Inferior parietal cortex (tissue), 1 donor: ENCODE data around the gene POU2AF3.
"Not testable (repeated sequence)": the region's sequence is repeated elsewhere in the genome, so short reads cannot be mapped to it uniquely, and the experiment has no call there.

Source experiments
- DNase-seq: peaks from one replicate; pipeline ENCODE4 v3.0.0-alpha.2; 2016; ENCODE audit errors: extremely low spot score

The POU2AF3 gene

GRCh38 chr11:111301004-111301841 lies 2.9 kb downstream of the POU2AF3 start:
- no peak for DNase-seq

GRCh38 chr11:111301842-111302118 lies 3.4 kb downstream of the POU2AF3 start:
- no peak for DNase-seq

- DNase-seq, result no peak
These were observed 4.0 kb downstream of the POU2AF3 start for GRCh38 chr11:111302298-111302697.

DNA sequence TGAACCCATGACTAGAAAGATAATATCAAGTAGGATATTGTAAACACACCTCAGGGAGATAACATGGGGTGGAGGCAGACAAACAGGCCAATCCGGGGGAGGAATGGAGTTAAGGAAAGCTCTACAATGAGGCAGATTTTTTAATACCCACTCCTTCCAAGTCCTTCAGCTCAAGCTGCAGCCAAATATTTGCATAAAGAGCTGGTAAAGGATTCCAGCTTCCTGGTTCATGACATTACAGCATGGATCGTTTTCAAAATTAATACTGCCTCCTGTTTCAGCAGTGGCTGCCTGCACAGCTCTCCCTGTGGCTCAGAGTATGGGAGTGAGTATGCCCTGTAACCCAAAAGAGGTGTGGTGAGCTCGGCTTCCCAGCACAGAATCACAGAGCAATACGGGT lies 5.1 kb downstream of the POU2AF3 start:
- DNase-seq, result no peak

DNA sequence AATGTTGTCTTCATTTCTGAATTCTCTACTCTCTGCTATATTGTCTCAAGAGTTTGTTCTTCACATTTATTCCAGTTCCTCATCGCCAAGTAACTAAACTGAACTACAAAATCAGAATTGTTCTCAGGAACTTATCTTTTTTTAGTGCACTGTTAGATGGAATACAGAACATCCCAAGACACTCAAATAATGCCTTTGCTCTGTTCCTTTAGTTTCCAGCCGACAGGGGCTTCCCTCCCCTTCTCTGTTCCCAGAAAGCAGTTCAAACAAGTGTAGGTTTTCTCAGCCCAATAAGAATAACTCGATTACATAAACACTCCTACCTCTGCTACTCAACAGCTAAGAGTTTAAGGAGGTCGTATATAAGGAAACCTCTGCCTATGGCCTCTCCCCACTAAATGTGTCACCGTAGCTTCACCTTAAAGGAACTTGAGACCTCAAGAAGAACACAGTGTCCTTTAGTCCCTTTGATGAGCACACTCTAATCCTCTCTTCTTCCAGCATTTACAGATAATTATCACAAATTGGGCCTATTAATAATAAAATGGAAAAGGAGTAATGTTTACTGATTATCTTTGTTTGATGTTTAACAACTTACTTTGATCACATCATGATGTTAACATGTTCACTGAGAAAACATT lies 6.9 kb downstream of the POU2AF3 start:
- no peak for DNase-seq

DNA sequence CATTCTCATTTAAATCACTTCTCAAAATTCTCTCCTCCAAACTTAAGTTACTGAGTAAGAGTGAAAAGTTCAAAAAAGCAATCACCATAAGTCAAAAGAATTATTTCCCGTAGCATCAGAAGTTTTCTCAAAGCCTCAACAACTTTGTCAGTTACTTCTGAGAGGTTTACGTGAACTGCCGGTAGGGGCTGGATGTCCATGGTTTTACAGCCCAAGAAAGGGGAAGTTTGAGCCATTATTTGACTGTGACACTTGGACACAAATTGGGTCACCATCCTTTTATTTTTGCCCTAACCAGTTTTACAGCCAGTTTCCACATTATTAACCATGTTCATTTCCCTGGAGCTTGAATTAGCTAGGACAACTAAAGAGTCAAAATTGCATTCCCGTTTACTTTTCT lies 7.5 kb downstream of the POU2AF3 start:
- no peak for DNase-seq

DNA sequence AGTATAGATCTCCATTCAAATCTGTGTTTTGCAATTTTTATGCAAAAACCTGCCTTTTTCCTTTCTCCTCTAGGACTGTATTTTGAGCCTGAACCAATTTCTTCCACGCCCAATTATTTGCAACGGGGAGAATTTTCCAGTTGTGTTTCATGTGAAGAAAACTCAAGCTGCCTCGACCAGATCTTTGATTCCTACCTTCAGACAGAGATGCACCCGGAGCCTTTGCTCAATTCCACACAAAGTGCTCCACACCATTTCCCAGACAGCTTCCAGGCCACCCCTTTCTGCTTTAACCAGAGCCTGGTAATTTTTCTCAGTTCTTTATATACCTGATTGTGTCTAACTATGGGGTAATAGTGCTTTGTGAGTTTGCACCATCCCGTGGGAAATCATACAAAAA lies 8.0 kb downstream of the POU2AF3 start:
- DNase-seq, result no peak

DNA sequence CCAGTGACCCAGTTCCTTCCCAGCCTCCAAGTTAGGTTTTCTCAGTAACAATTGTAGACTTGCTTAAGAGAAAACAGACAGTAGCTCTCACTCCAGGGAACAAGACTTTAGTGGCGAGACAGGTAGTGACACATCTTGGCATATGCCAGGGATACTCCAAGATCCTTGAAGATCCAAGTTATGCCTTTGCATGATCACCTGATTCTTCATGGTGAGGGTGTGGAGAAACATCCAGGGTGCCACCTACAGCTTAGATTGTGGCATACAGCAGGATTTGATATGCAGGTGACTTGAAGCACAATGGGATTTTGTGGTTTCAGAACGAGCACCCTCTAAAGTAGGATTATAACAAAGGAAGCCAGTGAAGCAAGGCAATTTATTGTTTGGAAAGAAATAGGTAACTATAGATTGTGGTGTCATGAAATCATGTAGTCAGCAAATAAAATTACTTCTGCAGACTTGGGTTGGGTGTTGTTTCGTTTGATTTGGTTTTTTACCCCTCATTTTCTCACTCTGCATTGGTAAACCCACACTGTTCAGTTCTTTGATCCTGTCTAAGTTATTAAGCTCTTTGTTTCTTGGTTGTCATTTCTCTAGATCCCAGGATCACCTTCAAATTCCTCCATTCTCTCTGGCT lies 9.2 kb downstream of the POU2AF3 start:
- no peak for DNase-seq

GRCh38 chr11:111308140-111308539 lies 9.8 kb downstream of the POU2AF3 start:
- no peak for DNase-seq

GRCh38 chr11:111309215-111309915 lies 11.0 kb downstream of the POU2AF3 start:
- no peak for DNase-seq

GRCh38 chr11:111310088-111310487 lies 11.7 kb downstream of the POU2AF3 start:
- DNase-seq, result no peak

DNA sequence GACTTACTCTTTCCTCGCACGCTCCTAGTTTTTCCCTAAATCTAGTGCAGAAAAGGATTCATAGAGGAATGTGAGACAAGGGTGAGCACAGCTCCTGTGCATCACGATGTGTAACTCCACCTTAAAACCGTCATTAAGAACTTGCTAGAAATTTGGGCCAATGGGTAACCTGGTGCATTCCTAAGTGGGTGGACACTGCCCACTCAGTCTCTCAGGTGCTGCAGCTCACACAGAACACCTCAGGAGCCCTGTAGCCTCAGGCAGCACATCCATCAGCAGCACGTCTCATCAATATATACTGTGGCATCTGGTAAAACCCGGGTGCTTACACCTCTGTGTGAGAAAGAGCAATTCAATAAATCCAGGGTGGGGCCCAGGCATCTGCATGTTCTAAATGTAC lies 12.4 kb downstream of the POU2AF3 start:
- DNase-seq, result no peak

- DNase-seq, result no peak
These were observed 13.7 kb downstream of the POU2AF3 start for GRCh38 chr11:111312076-111312475.

- DNase-seq, result no peak
These were observed 20.9 kb downstream of the POU2AF3 start for GRCh38 chr11:111319296-111319695.

DNA sequence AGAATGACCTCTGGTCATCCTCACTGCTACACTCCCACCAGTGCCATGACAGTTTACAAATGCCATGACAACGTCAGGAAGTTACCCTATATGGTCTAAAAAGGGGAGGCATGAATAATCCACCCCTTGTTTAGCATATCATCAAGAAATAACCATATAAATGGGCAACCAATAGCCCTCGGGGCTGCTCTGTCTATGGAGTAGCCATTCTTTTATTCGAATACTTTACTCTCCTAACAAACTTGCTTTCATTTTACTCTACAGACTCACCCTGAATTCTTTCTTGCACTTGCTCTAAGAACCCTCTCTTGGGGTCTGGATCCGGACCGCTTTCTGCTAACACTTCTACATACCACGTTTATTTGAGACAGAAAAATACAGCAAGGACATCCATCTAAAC lies 21.9 kb downstream of the POU2AF3 start:
- not testable (repeated sequence) for DNase-seq

DNA sequence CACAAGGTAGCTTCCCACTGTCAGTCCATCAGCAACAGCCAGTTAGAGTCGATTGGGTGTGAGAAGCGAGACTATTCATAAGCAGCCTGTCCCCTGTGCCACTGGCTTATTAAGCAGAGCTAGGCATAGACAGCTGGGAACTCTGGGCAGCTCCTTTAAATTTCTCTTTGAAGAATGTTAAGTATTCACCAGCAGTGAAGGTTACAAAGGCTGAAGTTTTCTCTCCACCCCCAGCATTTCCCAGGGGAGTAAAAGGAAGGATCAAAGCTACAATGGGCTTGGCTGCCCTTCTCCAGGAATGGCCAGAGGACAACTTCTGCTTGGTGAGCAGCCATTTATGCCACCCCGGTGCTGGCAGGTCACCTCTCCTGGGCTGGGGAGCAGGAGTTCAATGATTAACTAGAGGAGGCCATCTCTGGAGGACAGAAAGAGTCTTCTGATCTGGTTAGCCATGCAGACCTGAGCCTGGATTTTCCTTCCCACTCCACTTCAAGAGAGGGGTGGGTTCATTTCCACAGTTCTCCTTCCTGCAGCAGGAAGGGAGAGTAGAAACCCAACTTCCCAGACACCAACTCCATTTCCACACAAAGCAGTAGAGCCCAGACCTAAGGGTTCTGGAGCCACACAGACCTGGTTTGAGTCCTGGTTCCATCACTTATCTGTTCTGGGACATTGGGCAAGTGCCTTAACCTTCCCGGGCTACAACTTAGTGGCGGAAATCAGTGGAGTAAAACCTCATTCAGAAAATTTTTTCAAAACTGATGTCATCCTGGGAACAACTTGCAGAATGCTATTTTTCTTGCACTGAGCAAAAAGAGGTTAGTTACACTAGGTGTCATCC lies 22.6 kb downstream of the POU2AF3 start:
- DNase-seq, result no peak

GRCh38 chr11:111322534-111322933 lies 24.2 kb downstream of the POU2AF3 start:
- DNase-seq, result no peak

DNA sequence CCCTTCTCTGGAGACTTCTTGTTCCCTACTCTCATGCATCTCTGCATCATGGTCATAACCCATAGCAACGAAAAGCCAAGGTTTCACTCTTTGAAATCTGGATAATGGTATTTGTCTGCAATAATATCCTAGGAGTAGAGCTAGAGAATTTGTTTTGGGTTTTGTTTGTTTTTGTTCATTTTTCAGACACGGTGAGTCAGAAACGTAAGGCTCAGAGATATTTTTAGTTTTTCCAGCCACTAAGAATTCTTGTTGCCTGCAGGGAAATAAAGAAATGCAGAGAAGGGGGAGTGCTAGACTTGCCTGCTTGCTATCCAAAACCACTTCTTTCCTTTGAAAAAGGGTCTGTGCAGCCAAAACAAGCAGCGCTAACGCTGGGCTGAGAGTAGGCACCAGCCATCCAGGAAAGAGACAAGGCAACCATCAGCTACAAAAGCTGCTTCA lies 26.0 kb downstream of the POU2AF3 start:
- peak; percentile 27 for DNase-seq

DNA sequence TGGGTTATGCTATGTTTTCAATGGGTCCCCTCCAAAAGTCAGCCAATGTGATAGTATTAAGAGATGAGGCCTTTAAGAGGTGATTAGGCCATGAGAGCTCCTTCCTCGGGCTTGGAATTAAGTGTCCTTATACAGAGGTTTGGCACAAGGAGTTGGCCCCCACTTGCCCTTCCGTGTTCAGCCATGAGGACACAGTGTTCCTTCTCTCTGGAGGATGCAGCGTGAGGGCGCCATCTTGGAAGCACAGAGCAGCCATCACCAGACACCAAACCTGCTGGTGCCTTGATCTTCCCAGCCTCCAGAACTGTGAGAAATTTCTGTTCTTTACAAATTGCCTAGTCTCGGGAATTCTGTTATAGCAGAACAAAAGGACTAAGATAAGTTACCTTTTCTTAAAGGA lies 26.9 kb downstream of the POU2AF3 start:
- DNase-seq, result no peak

DNA sequence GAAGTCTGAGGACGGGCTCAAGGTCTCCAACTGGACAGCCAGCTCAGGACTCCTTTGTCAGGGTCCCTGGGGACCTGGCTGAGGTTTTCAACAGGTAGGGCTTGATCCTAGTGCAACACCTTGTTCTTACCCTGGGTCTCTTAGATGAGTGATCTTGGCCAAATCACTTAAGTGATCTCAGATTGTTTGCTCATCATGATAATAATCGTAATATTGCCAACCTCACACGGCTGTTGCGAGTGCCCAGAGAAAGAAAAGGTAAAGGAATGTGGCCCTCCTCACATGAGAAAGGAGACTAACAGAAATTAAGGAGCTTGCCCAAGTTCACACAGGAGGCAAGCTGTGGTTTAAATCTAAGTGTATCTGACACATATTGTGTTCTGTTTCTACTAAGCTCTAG lies 28.5 kb downstream of the POU2AF3 start:
- DNase-seq, result no peak

GRCh38 chr11:111327908-111328624 lies 29.7 kb downstream of the POU2AF3 start:
- DNase-seq, result no peak
